Measurements from ENCODE around the gene TRIM28. TPM values are rescaled to one million over a fixed set of nuclear protein-coding genes. Genes with fewer than 3 reads are reported as not detected.
A peak's percentile ranks its signal among the peaks of the same experiment; 100 is the strongest.

The TRIM28 gene
- polyA plus RNA-seq, 1 donor from 2014 or later, result 256 TPM

GRCh38 chr19:58513213-58513693 lies 30.6 kb upstream of the TRIM28 start:
- Histone ChIP-seq H3K9me3 (ENCODE audit: low read length) (no peaks in the 10 kb centered on the region), H4K20me1 (ENCODE audit: insufficient read depth) (no peaks in the 10 kb centered on the region), H3K27me3 (ENCODE audit: insufficient read depth, low read depth, low read length) (no peaks in the 10 kb centered on the region), H3K9ac (ENCODE audit: low read length) (no peak overlapping the region), H2AFZ (ENCODE audit: low read depth, low read length) (no peak overlapping the region), H3K36me3 (ENCODE audit: insufficient read depth, low read length) (no peaks in the 10 kb centered on the region), H3F3A (ENCODE audit: insufficient read depth, low read length, poor library complexity, severe bottlenecking) (no peaks in the 10 kb centered on the region), H3K9me2 (ENCODE audit: insufficient read depth, low read length) (no peaks in the 10 kb centered on the region), H3K79me2 (replicated peaks; ENCODE audit: insufficient read depth, low read length) (peaks cover 8% of the 10 kb centered on the region), H3K4me2 (ENCODE audit: low read length) (no peak overlapping the region), H3K27ac (ENCODE audit: low read length) (peak overlapping the region; percentile 15), H3K4me3 (ENCODE audit: low read length) (no peak overlapping the region)
- no peak for TF ChIP-seq TAF1 (IDR thresholded peaks at IDR 0.05; ENCODE audit: low read depth)
- TF ChIP-seq CTCF (IDR thresholded peaks at IDR 0.05; ENCODE audit: poor library complexity, severe bottlenecking), result no peak
- TF ChIP-seq REST (IDR thresholded peaks at IDR 0.05; ENCODE audit: borderline replicate concordance), result no peak
- no peak for TF ChIP-seq MXI1 (conservative IDR thresholded peaks at IDR 0.05; ENCODE audit: poor library complexity, severe bottlenecking)
- TF ChIP-seq POLR2AphosphoS5 (IDR thresholded peaks at IDR 0.05), result no peak
- no peak for TF ChIP-seq RAD21 (conservative IDR thresholded peaks at IDR 0.05)
- TF ChIP-seq SMC3 (conservative IDR thresholded peaks at IDR 0.05; ENCODE audit: poor library complexity), result no peak
- TF ChIP-seq EP300 (conservative IDR thresholded peaks at IDR 0.05; ENCODE audit: poor library complexity, severe bottlenecking), result no peak
- no peak for TF ChIP-seq EZH2 (IDR thresholded peaks at IDR 0.05; ENCODE audit: borderline replicate concordance, insufficient read depth, low read length, poor library complexity, severe bottlenecking)

GRCh38 chr19:58513694-58514563 lies 29.9 kb upstream of the TRIM28 start:
- TF ChIP-seq EP300 (conservative IDR thresholded peaks at IDR 0.05; ENCODE audit: poor library complexity, severe bottlenecking) (no peak), MXI1 (conservative IDR thresholded peaks at IDR 0.05; ENCODE audit: poor library complexity, severe bottlenecking) (peak; percentile 68), CTCF (IDR thresholded peaks at IDR 0.05; ENCODE audit: poor library complexity, severe bottlenecking) (peak; percentile 92), SMC3 (conservative IDR thresholded peaks at IDR 0.05; ENCODE audit: poor library complexity) (peak; percentile 79), RAD21 (conservative IDR thresholded peaks at IDR 0.05) (peak; percentile 78), REST (IDR thresholded peaks at IDR 0.05; ENCODE audit: borderline replicate concordance) (no peak), POLR2AphosphoS5 (IDR thresholded peaks at IDR 0.05) (peak; percentile 64)
- H3K27me3 ChIP-seq (ENCODE audit: insufficient read depth, low read depth, low read length), result no peaks in the 10 kb centered on the region
- peak overlapping the region; percentile 23 for H3K9ac ChIP-seq (ENCODE audit: low read length)
- peaks cover under 1% of the 10 kb centered on the region for H3F3A ChIP-seq (ENCODE audit: insufficient read depth, low read length, poor library complexity, severe bottlenecking)
- peak overlapping the region; percentile 40 for H3K4me3 ChIP-seq (ENCODE audit: low read length)
- peaks cover 13% of the 10 kb centered on the region for H3K79me2 ChIP-seq (replicated peaks; ENCODE audit: insufficient read depth, low read length)
- H3K4me2 ChIP-seq (ENCODE audit: low read length), result no peak overlapping the region
- no peaks in the 10 kb centered on the region for H3K36me3 ChIP-seq (ENCODE audit: insufficient read depth, low read length)
- no peaks in the 10 kb centered on the region for H4K20me1 ChIP-seq (ENCODE audit: insufficient read depth)
- no peaks in the 10 kb centered on the region for H3K9me3 ChIP-seq (ENCODE audit: low read length)
- H3K9me2 ChIP-seq (ENCODE audit: insufficient read depth, low read length), result no peaks in the 10 kb centered on the region
- H3K27ac ChIP-seq (ENCODE audit: low read length), result peak overlapping the region; percentile 15
- no peak overlapping the region for H2AFZ ChIP-seq (ENCODE audit: low read depth, low read length)
